ENCODE measurements around the gene IDUA. TPM values are rescaled to one million over a fixed set of nuclear protein-coding genes. Genes with fewer than 3 reads are reported as not detected.
A peak's percentile ranks its signal among the peaks of the same experiment; 100 is the strongest.

IDUA gene
- total RNA-seq, 2 donors from 2014 or later: 22.4 to 25.6 TPM

GRCh38 chr4:1043651-1044468, 57.0 kb downstream of the IDUA start:
- H3K9ac ChIP-seq (ENCODE audit: extremely low read depth, low read length, poor library complexity, severe bottlenecking): no peak overlapping the region
- H3K36me3 Mint-ChIP-seq (ENCODE audit: low read depth): no peaks in the 10 kb centered on the region
- H3K36me3 ChIP-seq (ENCODE audit: control insufficient read depth, insufficient read depth, low read length): no peaks in the 10 kb centered on the region
- peak overlapping the region; percentile 17 for H3K27ac ChIP-seq (ENCODE audit: low read depth, low read length)
- no peak for TF ChIP-seq CTCF (conservative IDR thresholded peaks at IDR 0.05)
- no peak overlapping the region for H3K4me3 Mint-ChIP-seq
- peak; percentile 94 for DNase-seq
- H3K4me1 ChIP-seq (ENCODE audit: control insufficient read depth, insufficient read depth, low read length): no peaks in the 10 kb centered on the region
- no peak overlapping the region for H3K27ac Mint-ChIP-seq
- peaks cover 2% of the 10 kb centered on the region for H3K9me3 Mint-ChIP-seq
- no peaks in the 10 kb centered on the region for H3K4me1 Mint-ChIP-seq
- H3K4me3 ChIP-seq (ENCODE audit: low read length): no peak overlapping the region
- WGBS, 2 experiments (ENCODE audit: insufficient coverage in 1 of 2, insufficient read length in 1 of 2): 56 to 64% methylated on average over 18 to 36 of the region's 36 CpGs
- H3K27me3 ChIP-seq (ENCODE audit: control insufficient read depth, insufficient read depth, low read length, poor library complexity, severe bottlenecking): peaks cover 55% of the 10 kb centered on the region
- H3K27me3 Mint-ChIP-seq (ENCODE audit: insufficient read depth): peaks cover 44% of the 10 kb centered on the region
- H3K9me3 ChIP-seq (ENCODE audit: control insufficient read depth, low read length): no peaks in the 10 kb centered on the region

GRCh38 chr4:1044469-1045192, 57.8 kb downstream of the IDUA start:
- Mint-ChIP-seq H3K27me3 (ENCODE audit: insufficient read depth) (peaks cover 52% of the 10 kb centered on the region), H3K27ac (no peak overlapping the region), H3K36me3 (ENCODE audit: low read depth) (no peaks in the 10 kb centered on the region), H3K4me1 (no peaks in the 10 kb centered on the region), H3K9me3 (peaks cover 2% of the 10 kb centered on the region), H3K4me3 (no peak overlapping the region)
- H3K27ac ChIP-seq (ENCODE audit: low read depth, low read length): no peak overlapping the region
- TF ChIP-seq CTCF (conservative IDR thresholded peaks at IDR 0.05): no peak
- WGBS, 2 experiments (ENCODE audit: insufficient coverage in 1 of 2, insufficient read length in 1 of 2): 91 to 93% methylated on average over 5 to 12 of the region's 12 CpGs
- H3K4me3 ChIP-seq (ENCODE audit: low read length): no peak overlapping the region
- H3K27me3 ChIP-seq (ENCODE audit: control insufficient read depth, insufficient read depth, low read length, poor library complexity, severe bottlenecking): peaks cover 62% of the 10 kb centered on the region
- H3K9ac ChIP-seq (ENCODE audit: extremely low read depth, low read length, poor library complexity, severe bottlenecking): no peak overlapping the region
- H3K4me1 ChIP-seq (ENCODE audit: control insufficient read depth, insufficient read depth, low read length): no peaks in the 10 kb centered on the region
- H3K9me3 ChIP-seq (ENCODE audit: control insufficient read depth, low read length): no peaks in the 10 kb centered on the region
- DNase-seq: peak; percentile 55
- no peaks in the 10 kb centered on the region for H3K36me3 ChIP-seq (ENCODE audit: control insufficient read depth, insufficient read depth, low read length)

GRCh38 chr4:1045193-1045594, 58.4 kb downstream of the IDUA start:
- Mint-ChIP-seq H3K27ac (no peak overlapping the region), H3K27me3 (ENCODE audit: insufficient read depth) (peaks cover 57% of the 10 kb centered on the region), H3K36me3 (ENCODE audit: low read depth) (no peaks in the 10 kb centered on the region), H3K9me3 (peaks cover 2% of the 10 kb centered on the region), H3K4me1 (no peaks in the 10 kb centered on the region), H3K4me3 (no peak overlapping the region)
- no peaks in the 10 kb centered on the region for H3K36me3 ChIP-seq (ENCODE audit: control insufficient read depth, insufficient read depth, low read length)
- no peaks in the 10 kb centered on the region for H3K9me3 ChIP-seq (ENCODE audit: control insufficient read depth, low read length)
- peak; percentile 39 for DNase-seq
- no peak for TF ChIP-seq CTCF (conservative IDR thresholded peaks at IDR 0.05)
- no peak overlapping the region for H3K9ac ChIP-seq (ENCODE audit: extremely low read depth, low read length, poor library complexity, severe bottlenecking)
- 92 to 96% methylated on average over 11 to 14 of the region's 14 CpGs for WGBS, 2 experiments (ENCODE audit: insufficient coverage in 1 of 2, insufficient read length in 1 of 2)
- peaks cover 68% of the 10 kb centered on the region for H3K27me3 ChIP-seq (ENCODE audit: control insufficient read depth, insufficient read depth, low read length, poor library complexity, severe bottlenecking)
- no peak overlapping the region for H3K27ac ChIP-seq (ENCODE audit: low read depth, low read length)
- no peaks in the 10 kb centered on the region for H3K4me1 ChIP-seq (ENCODE audit: control insufficient read depth, insufficient read depth, low read length)
- no peak overlapping the region for H3K4me3 ChIP-seq (ENCODE audit: low read length)
